ENCODE data around the gene SIPA1. TPM values are rescaled to one million over a fixed set of nuclear protein-coding genes. Genes with fewer than 3 reads are reported as not detected.

Gene SIPA1
- polyA plus RNA-seq, 4 donors = 21.7 to 45.2 (median 33.1) TPM

DNA sequence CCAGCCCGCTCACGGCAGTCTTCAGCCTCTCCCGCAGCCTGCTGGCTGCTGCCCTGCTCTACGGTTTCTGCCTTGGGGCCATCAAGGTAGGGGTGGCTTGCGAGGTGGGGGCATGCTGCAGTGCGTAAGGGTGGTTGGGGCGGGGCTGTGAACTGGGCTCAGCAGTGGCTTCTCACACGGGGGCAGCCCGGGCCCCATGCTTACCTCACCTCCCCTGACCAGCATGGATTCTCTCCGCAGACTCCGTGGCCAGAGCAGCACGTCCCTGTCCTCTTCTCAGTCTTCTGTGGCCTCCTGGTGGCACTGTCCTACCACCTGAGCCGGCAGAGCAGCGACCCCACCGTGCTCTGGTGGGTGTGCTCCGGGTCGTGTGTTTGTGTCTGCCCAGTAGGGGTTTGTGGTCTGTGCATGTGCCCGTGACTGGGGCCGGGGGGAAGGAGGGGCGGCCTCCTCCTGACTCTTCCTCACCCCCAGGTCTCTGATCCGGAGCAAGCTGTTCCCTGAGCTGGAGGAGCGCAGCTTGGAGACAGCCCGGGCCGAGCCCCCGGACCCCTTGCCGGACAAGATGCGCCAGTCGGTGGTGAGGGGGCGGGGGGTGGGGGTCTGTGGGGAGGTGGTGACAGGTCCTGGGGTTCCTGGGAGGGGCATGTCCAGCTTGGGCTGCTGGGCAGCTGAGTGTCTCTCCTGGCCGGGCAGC is 12.8 kb upstream of the SIPA1 start:
- Histone ChIP-seq H3K27ac (ENCODE audit: low read depth in 1 of 3, low read length in 2 of 3) (no peak overlapping the region), H3K27me3 (ENCODE audit: control insufficient read depth in 3 of 3, insufficient read depth in 3 of 3, low read length in 3 of 3) (no peaks in the 10 kb centered on the region), H3K4me1 (ENCODE audit: control insufficient read depth in 3 of 3, insufficient read depth in 2 of 3, low read depth in 1 of 3, low read length in 2 of 3) (no peaks in the 10 kb centered on the region), H3K36me3 (ENCODE audit: control insufficient read depth in 3 of 3, insufficient read depth in 2 of 3, low read depth in 1 of 3, low read length in 3 of 3) (peaks cover 26 to 99% (median 27%) of the 10 kb centered on the region in 3 donors), H3K4me3 (ENCODE audit: low read depth in 1 of 3, low read length in 3 of 3) (no peak overlapping the region), H3K9me3 (ENCODE audit: control insufficient read depth in 2 of 2, insufficient read depth in 1 of 2, low read depth in 1 of 2, low read length in 1 of 2) (no peaks in the 10 kb centered on the region)
- DNase-seq = no peak
- WGBS, 3 donors = 86 to 89% (median 88%) methylated on average over 28 to 30 of the region's 30 CpGs
- FAIRE-seq = no peak

- WGBS, 3 donors = 67 to 75% (median 70%) methylated on average over 28 to 30 of the region's 30 CpGs
- peaks cover 24 to 99% (median 29%) of the 10 kb centered on the region in 3 donors for H3K36me3 ChIP-seq (ENCODE audit: control insufficient read depth in 3 of 3, insufficient read depth in 2 of 3, low read depth in 1 of 3, low read length in 3 of 3)
Measured at GRCh38 chr11:65625628-65626342, 12.1 kb upstream of the SIPA1 start.

GRCh38 chr11:65627202-65627601 is 10.7 kb upstream of the SIPA1 start:
- no peak for FAIRE-seq
- H3K27ac ChIP-seq (ENCODE audit: low read depth in 1 of 3, low read length in 2 of 3) = no peak overlapping the region
- no peaks in the 10 kb centered on the region for H3K27me3 ChIP-seq (ENCODE audit: control insufficient read depth in 3 of 3, insufficient read depth in 3 of 3, low read length in 3 of 3)
- H3K36me3 ChIP-seq (ENCODE audit: control insufficient read depth in 3 of 3, insufficient read depth in 2 of 3, low read depth in 1 of 3, low read length in 3 of 3) = peaks cover 20 to 99% (median 36%) of the 10 kb centered on the region in 3 donors
- no peak overlapping the region for H3K4me3 ChIP-seq (ENCODE audit: low read depth in 1 of 3, low read length in 3 of 3)
- DNase-seq = no peak
- no peaks in the 10 kb centered on the region for H3K4me1 ChIP-seq (ENCODE audit: control insufficient read depth in 3 of 3, insufficient read depth in 2 of 3, low read depth in 1 of 3, low read length in 2 of 3)
- no peaks in the 10 kb centered on the region for H3K9me3 ChIP-seq (ENCODE audit: control insufficient read depth in 2 of 2, insufficient read depth in 1 of 2, low read depth in 1 of 2, low read length in 1 of 2)
- 96 to 97% (median 97%) methylated on average over 13 of the region's 13 CpGs for WGBS, 3 donors

More at GRCh38 chr11:65625628-65626342, 12.1 kb upstream of the SIPA1 start:
- no peaks in the 10 kb centered on the region for H3K9me3 ChIP-seq (ENCODE audit: control insufficient read depth in 2 of 2, insufficient read depth in 1 of 2, low read depth in 1 of 2, low read length in 1 of 2)
- no peaks in the 10 kb centered on the region for H3K4me1 ChIP-seq (ENCODE audit: control insufficient read depth in 3 of 3, insufficient read depth in 2 of 3, low read depth in 1 of 3, low read length in 2 of 3)
- no peak for FAIRE-seq
- H3K4me3 ChIP-seq (ENCODE audit: low read depth in 1 of 3, low read length in 3 of 3) = no peak overlapping the region
- H3K27me3 ChIP-seq (ENCODE audit: control insufficient read depth in 3 of 3, insufficient read depth in 3 of 3, low read length in 3 of 3) = no peaks in the 10 kb centered on the region
- H3K27ac ChIP-seq (ENCODE audit: low read depth in 1 of 3, low read length in 2 of 3) = no peak overlapping the region
- DNase-seq = peak; percentile 56 to 57

DNA sequence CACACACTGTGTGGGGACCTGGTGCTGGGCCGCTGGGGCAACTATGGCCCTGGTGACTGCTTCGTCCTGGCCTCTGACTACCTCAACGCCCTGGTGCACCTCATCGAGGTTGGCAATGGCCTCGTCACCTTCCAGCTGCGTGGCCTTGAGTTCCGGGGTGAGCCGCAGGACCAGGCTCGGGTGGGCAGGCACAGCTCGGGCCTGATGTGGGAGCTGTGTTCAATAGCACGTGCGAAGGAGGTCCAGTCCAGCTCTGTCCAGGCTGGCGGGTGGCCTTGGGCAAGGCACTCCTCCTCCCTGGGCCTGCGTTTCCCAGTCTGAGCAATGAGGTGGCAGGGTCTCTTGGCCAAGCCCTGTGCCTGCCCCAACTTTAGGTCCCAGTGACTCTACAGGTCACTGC is 8.3 kb upstream of the SIPA1 start:
- 95 to 96% (median 96%) methylated on average over 14 of the region's 14 CpGs for WGBS, 3 donors
- no peaks in the 10 kb centered on the region for H3K27me3 ChIP-seq (ENCODE audit: control insufficient read depth in 3 of 3, insufficient read depth in 3 of 3, low read length in 3 of 3)
- DNase-seq = no peak
- no peaks in the 10 kb centered on the region for H3K9me3 ChIP-seq (ENCODE audit: control insufficient read depth in 2 of 2, insufficient read depth in 1 of 2, low read depth in 1 of 2, low read length in 1 of 2)
- H3K27ac ChIP-seq (ENCODE audit: low read depth in 1 of 3, low read length in 2 of 3) = no peak overlapping the region
- H3K4me3 ChIP-seq (ENCODE audit: low read depth in 1 of 3, low read length in 3 of 3) = no peak overlapping the region
- FAIRE-seq = no peak
- no peaks in the 10 kb centered on the region for H3K4me1 ChIP-seq (ENCODE audit: control insufficient read depth in 3 of 3, insufficient read depth in 2 of 3, low read depth in 1 of 3, low read length in 2 of 3)
- peaks cover 23 to 99% (median 34%) of the 10 kb centered on the region in 3 donors for H3K36me3 ChIP-seq (ENCODE audit: control insufficient read depth in 3 of 3, insufficient read depth in 2 of 3, low read depth in 1 of 3, low read length in 3 of 3)

DNA sequence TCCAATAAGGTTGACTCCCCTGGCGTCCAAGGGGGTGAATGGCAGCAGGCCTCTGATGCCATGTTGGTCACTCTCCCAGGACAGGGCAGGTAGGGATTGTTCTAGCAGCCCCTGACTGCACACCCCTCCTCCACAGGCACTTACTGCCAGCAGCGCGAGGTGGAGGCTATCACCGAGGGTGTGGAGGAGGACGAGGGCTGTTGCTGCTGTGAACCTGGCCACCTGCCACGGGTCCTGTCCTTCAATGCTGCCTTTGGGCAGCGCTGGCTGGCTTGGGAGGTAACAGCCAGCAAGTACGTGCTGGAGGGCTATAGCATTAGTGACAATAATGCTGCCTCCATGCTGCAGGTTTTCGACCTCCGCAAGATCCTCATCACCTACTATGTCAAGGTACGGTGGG is 7.7 kb upstream of the SIPA1 start:
- no peaks in the 10 kb centered on the region for H3K9me3 ChIP-seq (ENCODE audit: control insufficient read depth in 2 of 2, insufficient read depth in 1 of 2, low read depth in 1 of 2, low read length in 1 of 2)
- no peak overlapping the region for H3K4me3 ChIP-seq (ENCODE audit: low read depth in 1 of 3, low read length in 3 of 3)
- WGBS, 3 donors = 87 to 90% (median 87%) methylated on average over 11 of the region's 11 CpGs
- H3K27ac ChIP-seq (ENCODE audit: low read depth in 1 of 3, low read length in 2 of 3) = no peak overlapping the region
- DNase-seq (no peak), FAIRE-seq (no peak)
- H3K36me3 ChIP-seq (ENCODE audit: control insufficient read depth in 3 of 3, insufficient read depth in 2 of 3, low read depth in 1 of 3, low read length in 3 of 3) = peaks cover 24 to 99% (median 38%) of the 10 kb centered on the region in 3 donors
- H3K27me3 ChIP-seq (ENCODE audit: control insufficient read depth in 3 of 3, insufficient read depth in 3 of 3, low read length in 3 of 3) = no peaks in the 10 kb centered on the region
- no peaks in the 10 kb centered on the region for H3K4me1 ChIP-seq (ENCODE audit: control insufficient read depth in 3 of 3, insufficient read depth in 2 of 3, low read depth in 1 of 3, low read length in 2 of 3)

DNA sequence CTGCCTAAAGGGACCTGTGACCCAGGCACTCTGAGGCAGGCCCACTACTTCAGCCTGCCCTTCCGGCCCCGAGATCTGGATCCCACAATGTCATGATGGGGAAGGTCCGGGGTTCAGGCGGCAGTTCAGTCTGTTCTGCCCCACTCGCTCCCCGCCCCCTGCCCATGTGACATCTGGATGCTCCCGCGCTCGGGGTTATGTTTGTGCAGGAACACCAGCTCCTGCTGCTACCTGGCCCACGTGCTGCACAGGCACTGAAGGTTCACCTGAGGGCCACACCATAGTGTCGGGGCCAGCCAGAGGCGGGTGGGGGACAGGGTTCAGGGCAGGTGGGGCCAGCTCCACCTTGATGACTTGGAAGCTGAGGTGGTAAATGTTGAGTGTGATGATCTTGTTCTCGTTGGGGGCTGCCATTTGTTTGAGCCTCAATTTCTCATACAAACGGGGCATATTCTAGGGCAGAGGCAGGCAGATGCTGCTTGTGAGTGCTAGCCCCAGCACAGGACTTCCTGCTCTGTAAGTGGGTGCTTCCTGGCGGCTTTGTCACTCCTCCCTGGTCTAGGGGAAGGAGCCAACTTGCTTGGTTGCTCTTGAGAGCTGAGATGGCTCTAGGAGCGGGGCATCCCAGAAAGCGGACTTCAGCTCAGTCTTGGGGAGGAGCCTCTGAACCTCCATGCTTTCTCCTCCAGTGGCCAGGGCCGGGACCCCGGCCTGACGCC is 4.4 kb upstream of the SIPA1 start:
- no peak for FAIRE-seq
- WGBS, 3 donors = 81 to 88% (median 84%) methylated on average over 20 of the region's 20 CpGs

GRCh38 chr11:65634109-65634436 is 3.8 kb upstream of the SIPA1 start:
- peaks cover 18 to 85% (median 36%) of the 10 kb centered on the region in 3 donors for H3K36me3 ChIP-seq (ENCODE audit: control insufficient read depth in 3 of 3, insufficient read depth in 2 of 3, low read depth in 1 of 3, low read length in 3 of 3)
- no peak for FAIRE-seq
- H3K27me3 ChIP-seq (ENCODE audit: control insufficient read depth in 3 of 3, insufficient read depth in 3 of 3, low read length in 3 of 3) = no peaks in the 10 kb centered on the region
- H3K4me3 ChIP-seq (ENCODE audit: low read depth in 1 of 3, low read length in 3 of 3) = no peak overlapping the region
- 90 to 93% (median 91%) methylated on average over 14 of the region's 14 CpGs for WGBS, 3 donors
- no peaks in the 10 kb centered on the region for H3K9me3 ChIP-seq (ENCODE audit: control insufficient read depth in 2 of 2, insufficient read depth in 1 of 2, low read depth in 1 of 2, low read length in 1 of 2)
- DNase-seq = no peak
- no peak overlapping the region for H3K27ac ChIP-seq (ENCODE audit: low read depth in 1 of 3, low read length in 2 of 3)
- peaks cover 0 to 13% (median 0%) of the 10 kb centered on the region in 3 donors for H3K4me1 ChIP-seq (ENCODE audit: control insufficient read depth in 3 of 3, insufficient read depth in 2 of 3, low read depth in 1 of 3, low read length in 2 of 3)

More for the DNA sequence above, 4.4 kb upstream of the SIPA1 start:
- DNase-seq = no peak
- peaks cover 18 to 90% (median 40%) of the 10 kb centered on the region in 3 donors for H3K36me3 ChIP-seq (ENCODE audit: control insufficient read depth in 3 of 3, insufficient read depth in 2 of 3, low read depth in 1 of 3, low read length in 3 of 3)
- H3K4me1 ChIP-seq (ENCODE audit: control insufficient read depth in 3 of 3, insufficient read depth in 2 of 3, low read depth in 1 of 3, low read length in 2 of 3) = peaks cover 0 to 11% (median 0%) of the 10 kb centered on the region in 3 donors
- H3K27ac ChIP-seq (ENCODE audit: low read depth in 1 of 3, low read length in 2 of 3) = no peak overlapping the region
- H3K27me3 ChIP-seq (ENCODE audit: control insufficient read depth in 3 of 3, insufficient read depth in 3 of 3, low read length in 3 of 3) = no peaks in the 10 kb centered on the region
- H3K4me3 ChIP-seq (ENCODE audit: low read depth in 1 of 3, low read length in 3 of 3) = no peak overlapping the region
- H3K9me3 ChIP-seq (ENCODE audit: control insufficient read depth in 2 of 2, insufficient read depth in 1 of 2, low read depth in 1 of 2, low read length in 1 of 2) = no peaks in the 10 kb centered on the region

DNA sequence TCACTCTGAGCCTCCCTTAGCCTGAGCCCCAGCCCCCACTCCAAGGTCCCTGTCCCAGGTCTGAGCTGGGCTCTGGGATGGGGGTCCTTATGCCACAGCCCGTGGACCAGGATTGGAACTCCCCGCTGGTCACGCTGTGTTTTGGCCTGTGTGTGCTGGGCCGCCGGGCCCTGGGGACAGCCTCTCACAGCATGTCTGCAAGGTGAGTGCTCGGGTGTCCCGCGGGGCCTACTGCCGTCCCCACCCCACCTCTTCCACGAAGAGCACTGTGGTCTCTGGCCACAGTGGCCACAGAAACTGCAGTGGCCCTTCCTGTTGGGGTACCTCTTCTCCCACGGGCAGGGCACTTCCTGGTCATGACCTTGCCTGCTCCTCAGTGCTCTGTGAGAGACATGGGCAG is 3.5 kb upstream of the SIPA1 start:
- no peak for DNase-seq
- Histone ChIP-seq H3K27ac (ENCODE audit: low read depth in 1 of 3, low read length in 2 of 3) (no peak overlapping the region), H3K4me3 (ENCODE audit: low read depth in 1 of 3, low read length in 3 of 3) (no peak overlapping the region), H3K4me1 (ENCODE audit: control insufficient read depth in 3 of 3, insufficient read depth in 2 of 3, low read depth in 1 of 3, low read length in 2 of 3) (peaks cover 0 to 13% (median 0%) of the 10 kb centered on the region in 3 donors), H3K36me3 (ENCODE audit: control insufficient read depth in 3 of 3, insufficient read depth in 2 of 3, low read depth in 1 of 3, low read length in 3 of 3) (peaks cover 18 to 81% (median 32%) of the 10 kb centered on the region in 3 donors), H3K27me3 (ENCODE audit: control insufficient read depth in 3 of 3, insufficient read depth in 3 of 3, low read length in 3 of 3) (no peaks in the 10 kb centered on the region), H3K9me3 (ENCODE audit: control insufficient read depth in 2 of 2, insufficient read depth in 1 of 2, low read depth in 1 of 2, low read length in 1 of 2) (no peaks in the 10 kb centered on the region)
- WGBS, 3 donors = 83 to 94% (median 85%) methylated on average over 11 of the region's 11 CpGs
- no peak for FAIRE-seq

All from small intestine (tissue), 7 donors.